Liver (tissue), 9 donors: ENCODE measurements around the gene TEX261. TPM values are rescaled to one million over a fixed set of nuclear protein-coding genes. Genes with fewer than 3 reads are reported as not detected.

Experiments
- DNase-seq: peaks from one replicate; pipeline ENCODE4 v3.0.0-alpha.2; 2017; ENCODE audit warnings: low spot score
- H3K27ac ChIP-seq, 2 donors: one replicate each; pipeline ENCODE4 v1.7.0; 2013; ENCODE audit warnings: inconsistent platforms in 2 of 2, low read length in 2 of 2, control low read depth in 1 of 2, low read depth in 1 of 2, mild to moderate bottlenecking in 1 of 2
- H3K27me3 ChIP-seq, 4 donors: one replicate each; pipeline versions ENCODE4 v1.6.1 to v1.7.0; 2013; ENCODE audit warnings: low read length in 3 of 4, inconsistent platforms in 1 of 4, mild to moderate bottlenecking in 1 of 4, moderate library complexity in 1 of 4; ENCODE audit not compliant: control insufficient read depth in 4 of 4, insufficient read depth in 4 of 4
- H3K36me3 ChIP-seq, 4 donors: one replicate each; pipeline versions ENCODE4 v1.6.1 to v1.7.0; 2013; ENCODE audit warnings: low read length in 3 of 4, mild to moderate bottlenecking in 3 of 4, low read depth in 1 of 4, moderate library complexity in 1 of 4; ENCODE audit not compliant: control insufficient read depth in 4 of 4, insufficient read depth in 3 of 4
- H3K4me1 ChIP-seq, 4 donors: one replicate each; pipeline versions ENCODE4 v1.6.1 to v1.7.0; 2013; ENCODE audit warnings: low read length in 3 of 4, mild to moderate bottlenecking in 3 of 4, moderate library complexity in 1 of 4; ENCODE audit not compliant: control insufficient read depth in 4 of 4, insufficient read depth in 4 of 4
- H3K4me3 ChIP-seq, 3 donors: one replicate each; pipeline versions ENCODE4 v1.6.1 to v1.7.0; 2013; ENCODE audit warnings: low read length in 3 of 3, control low read depth in 1 of 3, low read depth in 1 of 3, mild to moderate bottlenecking in 1 of 3
- H3K9ac ChIP-seq, 2 donors: one replicate each; pipeline ENCODE4 v1.7.0; 2013; ENCODE audit warnings: low read length in 2 of 2, mild to moderate bottlenecking in 2 of 2, moderate library complexity in 2 of 2, control low read depth in 1 of 2, low read depth in 1 of 2
- H3K9me3 ChIP-seq, 4 donors: one replicate each; pipeline versions ENCODE4 v1.6.1 to v1.7.0; 2013; ENCODE audit warnings: low read length in 3 of 4; ENCODE audit not compliant: control insufficient read depth in 4 of 4
- ATF3 ChIP-seq: IDR thresholded peaks from 2 replicates; pipeline ENCODE4 v1.6.1; 2016; ENCODE audit warnings: antibody characterized with exemption
- CTCF ChIP-seq: fragments of 150-350 bp; IDR thresholded peaks from 2 replicates; pipeline ENCODE4 v1.5.1; 2017; ENCODE audit warnings: improper control_type of control experiment, low read depth, low read length; ENCODE audit not compliant: missing input control
- EGR1 ChIP-seq, 2 donors: IDR thresholded peaks; 2 replicates each; pipeline ENCODE4 v1.6.1; 2016 to 2018; ENCODE audit warnings: antibody characterized with exemption in 2 of 2, low read depth in 2 of 2
- FOXA1 ChIP-seq: IDR thresholded peaks from 2 replicates; pipeline ENCODE4 v1.6.1; 2016; ENCODE audit warnings: antibody characterized with exemption
- FOXA2 ChIP-seq: IDR thresholded peaks from 2 replicates; pipeline ENCODE4 v1.6.1; 2016; ENCODE audit warnings: antibody characterized with exemption
- GABPA ChIP-seq, 2 donors: IDR thresholded peaks in 1 of 2; conservative IDR thresholded peaks in 1 of 2; 2 replicates each; pipeline ENCODE4 v1.6.1; 2016; ENCODE audit warnings: antibody characterized with exemption in 2 of 2, mild to moderate bottlenecking in 1 of 2, moderate library complexity in 1 of 2
- HNF4A ChIP-seq, 2 donors: conservative IDR thresholded peaks; 2 replicates each; pipeline ENCODE4 v1.6.1; 2016; ENCODE audit warnings: antibody characterized with exemption in 2 of 2, mild to moderate bottlenecking in 2 of 2
- HNF4G ChIP-seq: IDR thresholded peaks from 2 replicates; pipeline ENCODE4 v1.6.1; 2016; ENCODE audit warnings: antibody characterized with exemption
- JUND ChIP-seq, 2 donors: IDR thresholded peaks; 2 replicates each; pipeline ENCODE4 v1.6.1; 2016; ENCODE audit warnings: antibody characterized with exemption in 2 of 2
- MAX ChIP-seq: IDR thresholded peaks from 2 replicates; pipeline ENCODE4 v1.6.1; 2016; ENCODE audit warnings: antibody characterized with exemption
- NR2F2 ChIP-seq: IDR thresholded peaks from 2 replicates; pipeline ENCODE4 v1.6.1; 2016; ENCODE audit warnings: antibody characterized with exemption
- RAD21 ChIP-seq, 2 donors: IDR thresholded peaks; 2 replicates each; pipeline ENCODE4 v1.6.1; 2016; ENCODE audit warnings: antibody characterized with exemption in 2 of 2, mild to moderate bottlenecking in 2 of 2
- REST ChIP-seq: IDR thresholded peaks from 2 replicates; pipeline ENCODE4 v1.6.1; 2016; ENCODE audit warnings: antibody characterized with exemption, mild to moderate bottlenecking
- RXRA ChIP-seq, 2 donors: IDR thresholded peaks; 2 replicates each; pipeline ENCODE4 v1.6.1; 2017 to 2018; ENCODE audit warnings: antibody characterized with exemption in 2 of 2, mild to moderate bottlenecking in 1 of 2
- SP1 ChIP-seq: IDR thresholded peaks from 2 replicates; pipeline ENCODE4 v1.6.1; 2018; ENCODE audit warnings: antibody characterized with exemption, mild to moderate bottlenecking
- TAF1 ChIP-seq: conservative IDR thresholded peaks from 2 replicates; pipeline ENCODE4 v1.6.1; 2016; ENCODE audit warnings: antibody characterized with exemption, mild to moderate bottlenecking
- YY1 ChIP-seq: IDR thresholded peaks from 2 replicates; pipeline ENCODE4 v1.6.1; 2016; ENCODE audit warnings: antibody characterized with exemption, mild to moderate bottlenecking
- ZBTB33 ChIP-seq: IDR thresholded peaks from 2 replicates; pipeline ENCODE4 v1.6.1; 2016; ENCODE audit warnings: antibody characterized with exemption
- WGBS: extraction: QIAGEN DNeasy Blood & Tissue Kit; methylation state at CpG from one replicate; pipeline ENCODE4 v1.1.7; 2013; 5-methylcytosine and 5-hydroxymethylcytosine counted together
- polyA plus RNA-seq, 2 donors: library from polyadenylated mRNA; stranded (reverse) in 1 of 2; unstranded in 1 of 2; fragments of 200-250 nt in 1 of 2; fragments of >200 nt in 1 of 2; fragmentation: Nextera tagmentation in 1 of 2; extraction: Ambion mirVana in 1 of 2; gene quantifications; one replicate each; pipeline versions ENCODE4 v1.2.1 to v1.2.3, GENCODE V29; 2013 to 2015
- total RNA-seq, 2 donors: library from RNA; depleted of rRNA; stranded (reverse); fragments of >200 nt; gene quantifications; one replicate each; pipeline ENCODE4 v1.2.3, GENCODE V29; 2014
- donor health status: healthy.
- donor health status: healthy.
- donor health status: healthy.
- donor health status: healthy.
- donor health status: healthy.

The TEX261 gene
- total and polyA plus RNA-seq, 4 donors = 14.2 to 54.8 (median 24.4) TPM

GRCh38 chr2:70939001-70939838 lies 55.5 kb downstream of the TEX261 start:
- Histone ChIP-seq H3K9me3 (no peaks in the 10 kb centered on the region), H3K27ac (no peak overlapping the region), H3K9ac (no peak overlapping the region), H3K36me3 (no peaks in the 10 kb centered on the region), H3K4me1 (no peaks in the 10 kb centered on the region), H3K4me3 (no peak overlapping the region), H3K27me3 (no peaks in the 10 kb centered on the region)
- TF ChIP-seq NR2F2 (no peak), ZBTB33 (no peak), GABPA (IDR thresholded peaks at IDR 0.05 in 1 of 2, conservative IDR thresholded peaks at IDR 0.05 in 1 of 2) (no peak), REST (no peak), SP1 (no peak), EGR1 (IDR thresholded peaks at IDR 0.05; ENCODE audit: low read depth in 2 of 2) (no peak), MAX (no peak), CTCF (no peak), RXRA (IDR thresholded peaks at IDR 0.05) (no peak), TAF1 (no peak), JUND (IDR thresholded peaks at IDR 0.05) (no peak), YY1 (no peak), FOXA1 (no peak), HNF4G (no peak), FOXA2 (no peak), ATF3 (no peak), HNF4A (conservative IDR thresholded peaks at IDR 0.05) (no peak), RAD21 (IDR thresholded peaks at IDR 0.05) (no peak)
- WGBS = 54% methylated on average over 30 of the region's 30 CpGs
- no peak for DNase-seq
